ENCODE measurements around the gene APOBR.
"Not testable (repeated sequence)": the region's sequence is repeated elsewhere in the genome, so short reads cannot be mapped to it uniquely, and the experiment has no call there.

The APOBR gene

DNA sequence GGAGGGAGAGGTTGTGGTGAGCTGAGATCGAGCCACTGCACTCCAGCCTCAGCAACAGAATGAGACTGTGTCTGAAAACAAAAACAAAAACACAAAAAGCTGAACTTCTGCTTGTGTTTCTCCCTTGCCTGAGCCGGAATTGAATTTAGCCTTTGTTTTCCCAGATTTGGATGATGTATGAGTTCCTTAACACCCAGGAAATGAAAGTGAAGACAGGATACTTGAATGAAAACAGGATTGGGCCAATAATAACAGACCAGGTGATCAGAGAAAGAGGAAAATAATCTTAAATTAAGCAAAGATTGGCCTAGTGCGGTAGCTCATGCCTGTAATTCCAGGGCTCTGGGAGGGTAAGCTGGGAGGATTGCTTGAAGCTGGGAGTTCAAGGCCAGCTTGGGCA, 45.9 kb downstream of the APOBR start:
- CTCF ChIA-PET = interaction anchor here (1.2 to 2.3 kb wide), 3 partner anchors 10 to 14 kb away, joined by 3 to 7 read pairs (median 5); partner anchors contain the start of gene SGF29

DNA sequence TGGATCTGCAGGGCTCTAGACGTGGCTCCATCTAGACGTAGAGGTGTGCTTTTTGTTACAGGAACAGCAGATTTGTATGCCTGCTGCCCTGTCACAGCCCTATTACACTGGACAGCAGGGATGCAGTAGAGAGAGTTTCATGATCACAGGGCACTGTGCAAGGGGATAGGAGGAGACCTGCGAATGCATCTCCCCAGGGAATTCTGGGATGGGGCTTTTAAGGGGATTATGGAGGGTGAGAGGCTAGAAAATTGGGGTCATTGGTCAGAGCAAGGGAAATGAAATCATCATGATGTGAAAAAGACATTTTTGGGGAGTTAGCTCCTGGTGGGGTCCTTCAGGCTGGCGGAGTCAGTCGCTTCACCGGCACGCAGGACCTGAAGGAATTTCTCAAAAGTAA, 48.2 kb downstream of the APOBR start:
- POLR2A ChIA-PET = no interaction called here
- DNase-seq (ENCODE audit: low read depth, low spot score) = no peak
- no peak overlapping the region for H3K4me3 ChIP-seq (ENCODE audit: low read depth, low read length)
- CTCF ChIA-PET = no interaction called here
- TF ChIP-seq, protein P1, sequence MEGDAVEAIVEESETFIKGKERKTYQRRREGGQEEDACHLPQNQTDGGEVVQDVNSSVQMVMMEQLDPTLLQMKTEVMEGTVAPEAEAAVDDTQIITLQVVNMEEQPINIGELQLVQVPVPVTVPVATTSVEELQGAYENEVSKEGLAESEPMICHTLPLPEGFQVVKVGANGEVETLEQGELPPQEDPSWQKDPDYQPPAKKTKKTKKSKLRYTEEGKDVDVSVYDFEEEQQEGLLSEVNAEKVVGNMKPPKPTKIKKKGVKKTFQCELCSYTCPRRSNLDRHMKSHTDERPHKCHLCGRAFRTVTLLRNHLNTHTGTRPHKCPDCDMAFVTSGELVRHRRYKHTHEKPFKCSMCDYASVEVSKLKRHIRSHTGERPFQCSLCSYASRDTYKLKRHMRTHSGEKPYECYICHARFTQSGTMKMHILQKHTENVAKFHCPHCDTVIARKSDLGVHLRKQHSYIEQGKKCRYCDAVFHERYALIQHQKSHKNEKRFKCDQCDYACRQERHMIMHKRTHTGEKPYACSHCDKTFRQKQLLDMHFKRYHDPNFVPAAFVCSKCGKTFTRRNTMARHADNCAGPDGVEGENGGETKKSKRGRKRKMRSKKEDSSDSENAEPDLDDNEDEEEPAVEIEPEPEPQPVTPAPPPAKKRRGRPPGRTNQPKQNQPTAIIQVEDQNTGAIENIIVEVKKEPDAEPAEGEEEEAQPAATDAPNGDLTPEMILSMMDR (IDR thresholded peaks at IDR 0.05; ENCODE audit: insufficient read depth, low read length, missing control alignments) = no peak

More for the DNA sequence above, 45.9 kb downstream of the APOBR start:
- no peak for DNase-seq (ENCODE audit: low read depth, low spot score)
- TF ChIP-seq, protein P1 (IDR thresholded peaks at IDR 0.05; ENCODE audit: insufficient read depth, low read length, missing control alignments) = no peak
- no peak overlapping the region for H3K4me3 ChIP-seq (ENCODE audit: low read depth, low read length)
- POLR2A ChIA-PET = no interaction called here

DNA sequence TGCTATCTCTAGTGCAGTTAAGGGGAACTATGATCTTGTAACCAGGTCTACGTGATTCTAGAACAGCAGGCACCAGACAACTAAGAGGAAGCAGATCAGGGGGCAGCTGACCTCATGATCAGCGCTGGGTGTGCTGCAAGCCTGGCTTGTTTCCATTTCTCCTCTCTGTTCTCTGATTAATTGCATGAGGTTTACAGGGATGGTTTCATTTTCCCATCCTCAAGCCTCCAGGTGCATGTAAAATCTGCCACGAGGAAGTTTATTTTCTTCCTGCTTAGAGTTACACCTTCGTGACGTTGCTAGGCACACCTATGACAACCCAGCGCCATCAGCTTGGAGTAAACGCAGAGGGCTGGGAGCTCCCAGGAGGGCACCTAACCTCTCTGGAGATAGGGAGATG, 48.6 kb downstream of the APOBR start:
- no peak overlapping the region for H3K4me3 ChIP-seq (ENCODE audit: low read depth, low read length)
- ChIA-PET POLR2A (no interaction called here), CTCF (no interaction called here)
- no peak for DNase-seq (ENCODE audit: low read depth, low spot score)
- TF ChIP-seq, protein P1 (IDR thresholded peaks at IDR 0.05; ENCODE audit: insufficient read depth, low read length, missing control alignments) = no peak

DNA sequence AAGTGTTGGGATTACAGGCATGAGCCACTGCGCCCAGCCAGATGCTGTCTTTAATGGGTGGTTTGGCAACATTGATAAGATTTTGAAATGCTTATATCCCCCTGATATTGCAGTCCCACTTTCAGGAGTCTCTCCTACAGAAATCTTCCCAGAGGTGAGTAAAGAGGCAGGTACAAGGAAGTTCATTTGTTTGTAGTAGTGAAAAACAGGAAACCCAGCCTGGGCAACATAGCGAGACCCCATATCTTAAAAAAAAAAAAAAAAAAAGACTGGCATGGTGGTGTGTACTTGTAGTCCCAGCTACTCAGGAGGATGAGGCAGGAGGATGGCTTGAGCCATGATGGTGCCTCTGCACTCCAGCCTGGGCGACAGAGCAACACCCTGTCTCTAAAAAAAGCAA, 50.6 kb downstream of the APOBR start:
- ChIA-PET POLR2A (no interaction called here), CTCF (interaction anchor here (1.7 kb wide), 1 partner anchor 10 kb away, joined by 4 read pairs; no protein-coding TSS in a partner anchor)
- no peak for DNase-seq (ENCODE audit: low read depth, low spot score)
- TF ChIP-seq, protein P1 (IDR thresholded peaks at IDR 0.05; ENCODE audit: insufficient read depth, low read length, missing control alignments) = no peak
- no peak overlapping the region for H3K4me3 ChIP-seq (ENCODE audit: low read depth, low read length)

DNA sequence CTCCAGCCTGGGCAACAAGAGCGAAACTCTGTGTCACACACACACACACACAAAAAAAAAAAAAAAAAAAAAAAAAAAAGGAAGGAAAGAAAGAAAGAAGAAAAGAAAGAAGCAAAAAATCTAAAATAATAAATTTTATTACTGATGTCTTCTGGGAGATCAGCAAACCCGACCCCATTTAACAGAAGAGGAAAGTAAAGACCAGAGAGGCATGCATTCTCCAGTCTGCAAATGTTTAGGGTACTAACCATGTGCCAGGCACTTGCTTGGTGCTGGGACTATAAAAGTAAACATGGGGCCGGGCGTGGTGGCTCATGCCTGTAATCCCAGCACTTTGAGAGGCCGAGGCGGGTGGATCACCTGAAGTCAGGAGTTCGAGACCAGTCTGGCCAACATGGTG, 51.5 kb downstream of the APOBR start:
- POLR2A ChIA-PET; H3K4me3 ChIP-seq (ENCODE audit: low read depth, low read length); CTCF ChIA-PET; DNase-seq (ENCODE audit: low read depth, low spot score): not testable (repeated sequence)

DNA sequence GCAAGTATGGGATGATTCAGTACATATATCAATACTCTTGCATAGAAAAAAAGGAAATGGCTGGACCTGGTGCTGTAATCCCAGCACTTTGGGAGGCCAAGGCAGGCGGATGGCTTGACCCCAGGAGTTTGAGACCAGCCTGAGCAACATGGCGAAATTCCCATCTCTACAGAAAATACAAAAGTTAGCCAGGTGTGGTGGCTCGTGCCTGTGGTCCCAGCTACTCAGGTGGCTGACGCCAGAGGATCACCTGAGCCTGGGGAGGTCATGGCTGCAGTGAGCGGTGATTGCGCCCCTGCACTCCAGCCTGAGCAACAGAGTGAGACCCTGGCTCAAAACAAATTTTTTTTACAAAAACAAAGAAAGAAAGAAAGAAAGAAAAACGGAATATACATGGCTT, 52.2 kb downstream of the APOBR start:
- DNase-seq (ENCODE audit: low read depth, low spot score) = no peak
- ChIA-PET CTCF (no interaction called here), POLR2A (no interaction called here)
- TF ChIP-seq, protein P1 (IDR thresholded peaks at IDR 0.05; ENCODE audit: insufficient read depth, low read length, missing control alignments) = no peak
- no peak overlapping the region for H3K4me3 ChIP-seq (ENCODE audit: low read depth, low read length)

DNA sequence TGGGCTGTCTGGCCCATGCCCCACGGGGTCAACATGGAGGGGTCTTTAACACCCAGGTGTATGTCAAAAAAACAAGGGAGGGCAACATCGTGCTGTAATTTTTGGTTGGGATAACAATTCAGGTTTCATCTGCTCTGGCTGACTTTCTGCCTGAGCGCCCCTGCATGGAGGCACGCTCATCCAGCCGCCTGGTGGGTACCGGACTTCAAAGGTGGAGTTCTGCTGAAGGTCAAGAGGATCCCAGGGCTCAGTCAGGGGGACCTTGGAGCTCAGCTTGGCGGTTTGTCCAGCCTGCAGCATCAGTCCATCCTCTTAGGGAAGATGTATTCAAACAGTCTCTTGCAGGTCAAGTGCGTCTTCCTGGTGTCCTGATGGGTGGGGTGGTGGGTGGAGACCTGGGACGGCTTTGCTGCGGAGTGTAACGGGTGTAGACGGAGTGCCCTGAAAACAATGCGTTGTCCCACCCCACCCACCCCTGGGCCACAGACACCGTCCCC, 53.9 kb downstream of the APOBR start:
- CTCF ChIA-PET = interaction anchor here (0.7 to 2.2 kb wide), 3 partner anchors 16 to 398 kb away, joined by 3 to 5 read pairs (median 3); no protein-coding TSS in a partner anchor
- TF ChIP-seq, protein P1 (IDR thresholded peaks at IDR 0.05; ENCODE audit: insufficient read depth, low read length, missing control alignments) = no peak
- no peak overlapping the region for H3K4me3 ChIP-seq (ENCODE audit: low read depth, low read length)
- DNase-seq (ENCODE audit: low read depth, low spot score) = no peak
- POLR2A ChIA-PET = no interaction called here

Measured in AG04449 (cell line).